GM12872 (cell line): ENCODE results near the gene PPIB.

Experiments
- CTCF ChIP-seq: IDR thresholded peaks from 3 replicates; pipeline ENCODE4 v1.5.1; 2011; ENCODE audit warnings: low read depth, mild to moderate bottlenecking, low read length, moderate library complexity; ENCODE audit not compliant: insufficient read depth

PPIB gene

DNA sequence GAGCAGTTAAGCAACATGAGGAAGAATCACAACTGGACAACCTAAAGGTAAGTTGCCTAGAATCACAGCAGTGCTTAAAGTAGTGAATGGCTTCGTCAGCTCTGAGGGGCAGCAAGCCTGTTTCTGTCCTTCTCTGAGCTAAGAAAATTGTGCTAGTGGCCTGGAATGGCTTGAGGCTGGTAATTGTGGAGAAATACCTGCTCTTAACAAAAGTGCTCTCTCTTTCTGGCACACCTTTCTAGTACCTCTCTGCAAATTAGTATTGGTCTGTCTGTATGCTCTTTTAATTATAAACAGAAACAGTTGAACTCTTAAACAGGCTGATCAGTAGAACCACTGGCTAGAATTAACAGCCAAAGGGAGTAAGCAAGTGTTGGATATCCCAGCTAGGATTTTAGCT, 55.5 kb downstream of the PPIB start:
- no peak for TF ChIP-seq CTCF
